Vagina (tissue), 2 donors: ENCODE results near the gene CMTR1.

Experiments
- CTCF ChIP-seq, 3 experiments: fragments of 450-650 bp in 2 of 3; fragments of 200-600 bp in 1 of 3; sonication (generic) in 1 of 3; IDR thresholded peaks; one replicate each; pipeline ENCODE4 v1.5.1; 2017 to 2019; ENCODE audit warnings: antibody characterized with exemption in 3 of 3, mild to moderate bottlenecking in 2 of 3, moderate library complexity in 2 of 3
- POLR2A ChIP-seq, 2 donors: fragments of 450-650 bp; IDR thresholded peaks; one replicate each; pipeline ENCODE4 v1.6.1; 2017; ENCODE audit warnings: antibody characterized with exemption in 2 of 2, mild to moderate bottlenecking in 2 of 2, moderate library complexity in 2 of 2
- POLR2AphosphoS5 ChIP-seq, 2 donors: sonication (generic); formaldehyde crosslinking; IDR thresholded peaks; one replicate each; pipeline ENCODE4 v1.9.0; 2017; ENCODE audit warnings: antibody characterized with exemption in 2 of 2, mild to moderate bottlenecking in 2 of 2, low read depth in 1 of 2; ENCODE audit not compliant: insufficient read depth in 1 of 2

- TF ChIP-seq CTCF (IDR thresholded peaks at IDR 0.05), result no peak
- no peak for TF ChIP-seq POLR2A (IDR thresholded peaks at IDR 0.05)
- no peak for TF ChIP-seq POLR2AphosphoS5 (IDR thresholded peaks at IDR 0.05; ENCODE audit: insufficient read depth in 1 of 2, low read depth in 1 of 2)
These were observed 84.4 kb downstream of the CMTR1 start for GRCh38 chr6:37517411-37517812.
